HG03066 (cell line): ENCODE measurements around the gene CD302.
"Not testable (repeated sequence)": the region's sequence is repeated elsewhere in the genome, so short reads cannot be mapped to it uniquely, and the experiment has no call there.

Experiments used
- ATAC-seq: cut with Tn5 transposase; IDR thresholded peaks from one replicate; pipeline ENCODE4 v1.9.1; 2021; ENCODE audit warnings: low read depth; ENCODE audit not compliant: unreplicated experiment

CD302 gene

DNA sequence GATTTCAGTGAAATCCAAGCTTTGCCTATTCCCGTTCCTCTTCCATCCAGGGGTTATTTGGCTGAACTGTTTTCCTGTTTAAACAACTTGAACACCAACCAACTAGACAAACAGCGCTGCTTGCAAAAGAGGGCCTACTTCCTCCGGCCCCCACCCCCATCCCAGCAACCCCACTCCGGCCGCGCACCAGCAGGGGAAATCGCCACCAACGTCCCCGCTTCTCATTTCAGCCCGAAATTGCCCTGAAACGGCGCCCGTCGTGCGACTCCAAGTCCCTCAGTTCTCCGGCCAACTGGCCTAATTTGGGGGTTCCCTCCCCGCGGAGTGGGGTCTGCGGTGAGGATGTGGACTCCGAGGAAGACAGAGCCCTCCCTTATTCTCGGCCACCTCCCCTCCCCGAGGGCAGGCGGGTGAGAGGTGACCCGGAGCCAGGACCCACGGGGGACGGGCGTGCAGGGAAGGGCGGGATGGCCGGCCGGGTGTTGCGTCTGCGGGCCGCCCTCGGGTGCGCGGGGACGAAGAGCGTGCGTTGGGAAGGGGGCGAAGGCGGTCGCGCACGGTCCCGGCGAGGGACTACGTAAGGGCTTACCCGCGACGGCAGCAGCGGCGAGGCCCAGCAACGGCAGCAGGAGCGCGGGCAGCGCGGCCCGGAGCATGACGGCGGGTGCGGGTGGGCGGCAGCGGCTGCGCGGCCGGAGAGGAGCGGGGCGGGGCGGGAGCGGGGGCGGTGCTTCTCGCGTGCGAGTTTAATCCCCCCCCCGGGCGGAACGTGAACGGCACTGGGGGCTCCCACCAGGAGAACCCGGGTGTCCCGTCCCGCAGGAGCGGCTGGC lies at the start of gene CD302:
Gene CD302, minus strand, starts transcription at position 666 of the 833 bp plus-strand sequence. Its CDS starts 10 bp downstream, at position 656.
- peak; percentile 64 for ATAC-seq

DNA sequence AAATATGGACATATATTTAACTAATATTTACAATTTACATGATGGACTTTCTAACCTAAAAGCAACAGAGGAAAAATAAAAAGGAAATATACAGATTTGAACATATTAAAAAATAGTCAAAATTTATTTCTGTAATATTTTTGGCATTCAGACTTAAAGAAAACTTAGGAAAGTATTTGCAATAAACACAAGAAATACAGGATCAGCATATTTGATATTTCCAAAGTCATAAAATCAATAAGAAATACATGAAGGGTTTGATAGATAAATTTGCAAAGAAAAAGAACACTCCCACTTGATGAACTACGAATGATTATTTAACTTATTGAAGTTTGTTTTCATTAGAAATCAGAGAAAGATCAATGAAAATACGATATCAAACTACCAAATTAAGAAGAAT lies 48.6 kb upstream of the CD302 start:
- no peak for ATAC-seq

GRCh38 chr2:159840616-159841015 lies 42.6 kb upstream of the CD302 start:
- ATAC-seq = no peak

GRCh38 chr2:159832858-159833257 lies 34.9 kb upstream of the CD302 start:
- no peak for ATAC-seq

DNA sequence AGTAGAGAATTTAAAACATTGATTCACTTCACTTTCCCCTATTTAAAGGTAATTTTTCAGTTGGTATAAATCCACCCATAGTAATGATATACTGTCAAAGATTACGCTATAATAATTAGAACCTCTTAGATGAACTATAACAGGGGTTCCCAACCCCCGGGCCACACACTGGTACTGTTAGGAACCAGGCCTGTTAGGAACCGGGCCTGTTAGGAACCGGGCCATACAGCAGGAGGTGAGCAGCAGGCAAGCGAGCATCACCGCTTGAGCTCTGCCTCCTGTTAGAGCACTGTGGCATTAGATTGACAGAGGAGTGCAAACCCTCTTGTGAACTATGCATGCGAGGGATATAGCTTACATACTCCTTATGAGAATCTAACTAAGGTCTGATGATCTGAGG lies 34.0 kb upstream of the CD302 start:
- ATAC-seq = no peak

DNA sequence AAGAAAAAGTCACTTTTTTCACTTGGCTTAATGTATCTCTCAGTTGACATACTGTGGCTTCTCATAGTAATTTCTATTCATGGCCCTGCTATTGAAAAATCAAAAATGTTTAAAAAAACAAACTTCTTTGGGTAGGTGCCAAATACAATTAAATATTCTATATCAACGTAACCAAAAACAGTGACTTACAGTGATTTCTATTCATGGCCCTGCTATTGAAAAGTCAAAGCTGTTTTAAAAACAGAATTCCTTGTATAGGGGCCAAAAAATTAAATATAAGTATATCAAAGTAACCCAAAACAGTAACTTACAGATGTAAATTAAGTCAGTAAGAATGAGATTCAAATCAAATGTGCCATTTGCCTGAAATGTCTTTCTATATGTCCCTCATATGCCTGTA lies 31.4 kb upstream of the CD302 start:
- no peak for ATAC-seq

- no peak for ATAC-seq
These were observed 30.7 kb upstream of the CD302 start for GRCh38 chr2:159828738-159829137.

GRCh38 chr2:159822478-159822833 lies 24.4 kb upstream of the CD302 start:
- ATAC-seq = not testable (repeated sequence)

DNA sequence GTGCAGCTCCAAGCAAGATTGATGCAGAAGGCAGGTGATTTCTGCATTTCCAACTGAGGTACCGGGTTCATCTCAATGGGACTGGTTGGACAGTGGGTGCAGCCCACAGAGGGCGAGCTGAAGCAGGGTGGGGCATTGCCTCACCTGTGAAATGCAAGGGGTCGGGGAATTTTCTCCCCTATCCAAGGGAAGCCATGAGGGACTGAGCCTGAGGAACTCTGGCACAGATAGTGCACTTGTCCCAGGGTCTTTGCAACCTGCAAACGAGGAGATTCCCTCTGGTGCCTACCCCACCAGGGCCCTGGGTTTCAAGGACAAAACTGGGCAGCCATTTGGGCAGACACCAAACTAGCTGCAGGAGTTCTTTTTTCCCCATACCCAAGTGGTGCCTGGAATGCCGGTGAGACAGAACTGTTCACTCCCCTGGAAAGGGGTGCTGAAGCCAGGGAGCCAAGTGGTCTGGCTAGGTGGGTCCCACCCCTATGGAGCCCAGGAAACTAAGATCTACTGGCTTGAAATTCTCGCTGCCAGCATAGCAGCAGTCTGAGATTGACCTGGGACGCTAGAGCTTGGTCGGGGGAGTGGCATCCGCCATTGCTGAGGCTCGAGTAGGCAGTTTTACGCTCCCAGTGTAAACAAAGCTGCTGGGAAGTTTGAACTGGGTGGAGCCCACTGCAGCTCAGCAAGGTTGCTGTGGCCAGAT lies 23.9 kb upstream of the CD302 start:
- ATAC-seq = not testable (repeated sequence)

DNA sequence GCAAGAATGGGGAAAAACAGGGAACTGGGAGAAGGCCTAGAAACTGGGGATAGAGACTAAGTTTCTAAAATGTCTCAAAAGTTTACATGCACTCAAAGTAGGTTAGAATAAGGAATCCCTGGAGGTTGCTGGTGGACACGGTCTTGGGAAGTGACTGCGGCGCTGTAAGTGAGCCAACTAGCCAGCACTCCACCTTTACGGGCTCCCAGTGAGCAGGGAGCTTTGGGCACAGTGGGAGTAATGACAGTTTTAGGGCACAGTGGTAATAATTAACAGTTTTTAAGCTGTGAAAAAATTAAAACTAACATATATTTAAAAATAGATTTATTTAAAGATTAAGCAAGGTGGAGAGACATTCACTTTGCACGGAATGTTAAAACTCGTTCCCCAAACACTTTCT lies 20.9 kb upstream of the CD302 start:
- ATAC-seq = no peak

- no peak for ATAC-seq
These were observed 19.3 kb upstream of the CD302 start for GRCh38 chr2:159817283-159817682.

GRCh38 chr2:159811232-159811631 lies 13.2 kb upstream of the CD302 start:
- no peak for ATAC-seq

DNA sequence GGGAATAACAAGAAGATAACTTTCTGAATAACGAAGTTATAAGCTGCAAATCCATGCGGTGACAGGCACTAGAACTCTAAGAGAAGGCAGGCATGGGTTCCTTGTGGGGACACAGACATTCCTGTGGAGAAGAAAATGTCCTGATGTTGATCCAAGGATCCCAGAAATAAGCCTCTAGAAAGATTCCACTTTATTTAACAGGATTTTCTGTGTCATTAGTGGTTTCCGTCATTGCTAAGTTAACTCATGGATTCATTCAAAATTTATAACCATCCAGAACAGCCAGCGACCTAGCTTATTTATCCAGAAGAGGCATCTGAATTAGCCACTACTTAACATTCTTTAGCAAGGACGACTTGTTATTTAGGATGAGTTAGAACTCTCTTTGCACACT lies 10.0 kb upstream of the CD302 start:
- ATAC-seq = no peak

- no peak for ATAC-seq
These were observed 9.4 kb upstream of the CD302 start for GRCh38 chr2:159807183-159808031.

DNA sequence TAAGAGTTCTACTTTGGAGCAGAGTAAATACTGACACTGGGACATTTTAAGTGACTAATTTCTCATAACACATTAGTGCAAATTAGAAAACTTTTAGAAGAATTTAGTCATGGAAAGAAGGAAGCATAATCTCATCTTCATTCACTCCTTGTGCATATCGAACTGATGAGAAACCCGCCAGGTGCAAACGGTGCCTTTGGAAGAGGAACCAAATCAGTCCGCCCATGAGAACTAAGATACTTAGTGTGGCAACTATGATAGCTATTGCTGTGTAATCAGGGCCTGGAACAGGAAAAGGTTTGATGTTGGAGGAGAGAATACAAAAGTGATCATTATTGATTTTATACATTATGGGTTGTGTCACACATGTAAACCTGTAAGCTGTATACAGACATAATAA lies 6.9 kb upstream of the CD302 start:
- ATAC-seq = no peak

DNA sequence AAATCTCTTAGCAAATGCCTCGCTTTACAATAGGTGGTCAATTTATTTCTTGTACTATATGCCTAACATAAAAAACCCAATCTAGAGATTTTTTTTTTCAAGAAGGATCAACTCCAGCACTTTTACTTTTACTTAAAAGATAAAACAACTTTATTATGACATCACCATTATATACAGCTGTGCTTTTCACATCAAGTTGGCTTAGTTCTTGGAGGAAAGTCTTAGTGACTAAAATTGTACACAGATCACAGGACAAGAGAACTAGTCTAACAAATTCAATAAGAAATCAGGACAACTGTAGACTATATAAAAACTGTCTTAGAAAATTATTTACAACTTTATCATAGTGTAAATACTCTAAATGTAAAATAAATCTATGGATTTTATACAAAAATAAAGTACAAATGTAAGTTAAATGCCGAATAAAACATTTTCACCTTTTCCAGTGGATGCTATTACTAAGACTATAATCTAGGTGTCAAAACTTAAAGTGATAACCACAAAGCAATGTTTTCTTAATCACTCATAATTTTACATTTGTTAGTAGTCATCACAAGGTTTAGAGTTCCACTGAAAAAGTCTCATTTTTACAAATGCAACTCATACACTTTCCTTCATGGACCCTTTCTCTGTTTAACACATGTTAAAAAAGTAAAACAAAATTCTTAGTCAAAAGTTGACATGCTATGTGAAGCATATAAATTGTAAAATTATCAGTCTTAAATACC lies 5.4 kb upstream of the CD302 start:
- no peak for ATAC-seq

DNA sequence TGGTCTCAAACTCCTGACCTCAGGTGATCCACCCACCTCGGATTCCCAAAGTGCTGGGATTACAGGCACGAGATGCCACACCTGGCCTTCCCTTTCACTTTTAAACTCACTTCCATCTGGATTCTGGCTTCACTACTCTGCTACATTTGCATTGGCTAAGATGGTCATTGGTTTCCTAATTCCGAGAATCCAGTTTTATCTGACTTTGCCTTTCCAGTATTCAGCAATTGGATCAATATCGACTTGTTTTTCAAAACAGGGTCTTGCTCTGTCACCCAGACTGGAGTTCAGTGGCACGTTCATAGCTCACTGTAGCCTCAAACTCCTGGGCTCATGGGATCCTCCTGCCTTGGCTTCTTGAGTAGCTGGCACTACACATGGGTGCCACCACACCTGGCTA lies 4.7 kb upstream of the CD302 start:
- ATAC-seq = no peak

DNA sequence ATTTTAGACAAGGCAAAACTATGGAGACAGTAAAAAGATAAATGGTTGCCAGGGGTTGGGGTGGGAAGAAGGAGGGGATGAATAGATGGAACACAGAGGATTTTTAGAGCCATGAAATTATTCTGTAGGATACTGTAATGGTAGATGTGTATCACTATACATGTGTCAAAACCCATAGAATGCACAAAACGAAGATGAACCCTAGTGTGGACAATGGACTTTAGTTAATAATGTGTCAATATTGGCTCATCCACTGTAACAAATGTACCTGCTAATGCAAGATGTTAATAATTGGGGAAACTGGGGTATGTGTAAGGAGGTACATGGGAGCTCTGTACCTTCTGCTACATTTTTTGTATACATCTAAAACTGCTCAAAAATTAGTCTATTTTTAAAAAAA lies 1.8 kb upstream of the CD302 start:
- ATAC-seq = no peak

DNA sequence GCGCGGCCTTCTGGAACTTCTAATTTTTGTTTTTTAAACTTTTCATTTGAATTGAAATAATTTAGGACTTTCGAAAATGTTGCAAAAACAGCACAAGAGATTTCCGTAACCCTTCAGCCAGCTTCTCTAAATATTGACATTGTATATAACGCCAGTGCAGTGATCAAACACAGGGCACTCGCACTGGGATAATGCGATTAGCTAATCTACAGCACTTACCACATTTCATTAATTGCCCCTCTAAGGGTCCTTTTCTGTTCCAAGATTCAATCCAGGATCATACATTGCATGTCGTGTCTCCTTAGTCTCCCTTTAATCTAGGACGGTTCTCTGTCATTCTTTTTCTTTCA lies 343 bp upstream of the CD302 start:
- no peak for ATAC-seq

DNA sequence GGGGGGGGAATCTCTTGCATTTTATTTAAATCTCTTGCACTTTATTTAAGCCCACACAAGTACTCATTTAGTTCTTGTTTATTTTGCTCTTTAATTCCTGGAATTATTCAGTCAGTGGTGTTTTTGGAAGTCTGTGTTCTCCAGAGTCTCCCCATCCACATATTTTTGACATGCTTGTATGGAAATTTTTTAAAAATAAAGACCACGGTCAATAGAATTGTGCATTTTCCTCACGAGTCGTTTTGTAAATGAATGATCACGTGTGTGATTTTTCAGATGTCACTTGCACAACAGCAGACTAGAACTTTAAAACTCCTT lies 824 bp downstream of the CD302 start:
- no peak for ATAC-seq
